HEK293 (cell line): ENCODE data around the gene SORCS3.

Experiments used
- CTCF ChIA-PET: fragments of 350-600 bp; formaldehyde crosslinking; extraction: SDS; loops from one replicate; lab custom pipeline; 2021; ENCODE audit warnings: antibody characterized with exemption; lab: Yijun Ruan, JAX
- POLR2A ChIA-PET: fragments of 300-600 bp; formaldehyde crosslinking; extraction: SDS; loops from one replicate; lab custom pipeline; 2020; ENCODE audit warnings: antibody characterized with exemption, inconsistent platforms; lab: Yijun Ruan, JAX
- H3K27ac ChIP-seq: fragments of 200-500 bp; sonication (Bioruptor generic); 2 replicates; pipeline ENCODE4 v1.5.1; 2014; ENCODE audit warnings: low read depth, low read length, control low read depth, inconsistent platforms; ENCODE audit errors: extremely low read depth
- H3K36me3 ChIP-seq, 2 experiments: fragments of 200-500 bp in 1 of 2; sonication (Bioruptor generic) in 1 of 2; 1 replicate in 1 of 2; 2 replicates in 1 of 2; pipeline ENCODE4 v1.5.1; 2014 to 2017; ENCODE audit warnings: inconsistent platforms in 2 of 2, low read length in 2 of 2; ENCODE audit not compliant: control insufficient read depth in 2 of 2, insufficient read depth in 1 of 2
- H3K4me1 ChIP-seq: fragments of 200-500 bp; sonication (Bioruptor generic); 2 replicates; pipeline ENCODE4 v1.5.1; 2014; ENCODE audit warnings: mild to moderate bottlenecking, low read length, inconsistent platforms; ENCODE audit not compliant: control insufficient read depth, insufficient read depth
- H3K4me3 ChIP-seq: 2 replicates; pipeline ENCODE4 v1.5.1; 2011; ENCODE audit warnings: low read depth, mild to moderate bottlenecking, control low read depth, low read length, moderate library complexity
- H3K9me3 ChIP-seq: fragments of 200-500 bp; sonication (Bioruptor generic); 2 replicates; pipeline ENCODE4 v1.5.1; 2014; ENCODE audit warnings: low read depth, low read length, inconsistent platforms; ENCODE audit not compliant: control insufficient read depth, insufficient read depth
- BCL11B ChIP-seq: fragments of 450-650 bp; formaldehyde crosslinking; IDR thresholded peaks from 2 replicates; pipeline ENCODE4 v1.5.1; 2016; ENCODE audit warnings: low read depth, missing biosample characterization, missing genetic modification characterization
- GLI4 ChIP-seq: fragments of 450-650 bp; formaldehyde crosslinking; IDR thresholded peaks from 2 replicates; pipeline ENCODE4 v1.5.1; 2016; ENCODE audit warnings: missing biosample characterization, missing genetic modification characterization
- HOXA7 ChIP-seq: sonication (generic); formaldehyde crosslinking; IDR thresholded peaks from 2 replicates; pipeline ENCODE4 v1.8.1; 2022; ENCODE audit warnings: missing genetic modification reagents, borderline replicate concordance
- KLF16 ChIP-seq: fragments of 450-650 bp; formaldehyde crosslinking; IDR thresholded peaks from 2 replicates; pipeline ENCODE4 v1.5.1; 2017; ENCODE audit warnings: missing biosample characterization, missing genetic modification characterization
- OSR2 ChIP-seq: fragments of 450-650 bp; formaldehyde crosslinking; IDR thresholded peaks from 2 replicates; pipeline ENCODE4 v1.5.1; 2016; ENCODE audit warnings: missing biosample characterization, missing genetic modification characterization
- WT1 ChIP-seq: fragments of 450-650 bp; formaldehyde crosslinking; IDR thresholded peaks from 2 replicates; pipeline ENCODE4 v1.5.1; 2016; ENCODE audit warnings: missing biosample characterization, missing genetic modification characterization
- ZBTB20 ChIP-seq: fragments of 450-650 bp; formaldehyde crosslinking; IDR thresholded peaks from 2 replicates; pipeline ENCODE4 v1.5.1; 2016; ENCODE audit warnings: missing biosample characterization, missing genetic modification characterization
- ZEB2 ChIP-seq: fragments of 450-650 bp; formaldehyde crosslinking; IDR thresholded peaks from 2 replicates; pipeline ENCODE4 v1.5.1; 2016; ENCODE audit warnings: missing biosample characterization, missing genetic modification characterization
- ZNF114 ChIP-seq: fragments of 450-650 bp; formaldehyde crosslinking; IDR thresholded peaks from 2 replicates; pipeline ENCODE4 v1.5.0; 2017; ENCODE audit warnings: missing biosample characterization, missing genetic modification characterization
- ZNF140 ChIP-seq: fragments of 450-650 bp; formaldehyde crosslinking; IDR thresholded peaks from 2 replicates; pipeline ENCODE4 v1.5.1; 2016; ENCODE audit warnings: missing biosample characterization, missing genetic modification characterization
- ZNF175 ChIP-seq: fragments of 450-650 bp; formaldehyde crosslinking; IDR thresholded peaks from 2 replicates; pipeline ENCODE4 v1.5.1; 2016; ENCODE audit warnings: missing biosample characterization, missing genetic modification characterization
- ZNF324 ChIP-seq: fragments of 450-650 bp; formaldehyde crosslinking; IDR thresholded peaks from 2 replicates; pipeline ENCODE4 v1.5.1; 2016; ENCODE audit warnings: missing biosample characterization, missing genetic modification characterization
- ZNF341 ChIP-seq: fragments of 450-650 bp; formaldehyde crosslinking; IDR thresholded peaks from 2 replicates; pipeline ENCODE4; 2016; ENCODE audit warnings: low read depth, missing biosample characterization, missing genetic modification characterization
- ZNF423 ChIP-seq: fragments of 450-650 bp; formaldehyde crosslinking; IDR thresholded peaks from 2 replicates; pipeline ENCODE4 v1.5.1; 2016; ENCODE audit warnings: missing biosample characterization, missing genetic modification characterization
- ZNF623 ChIP-seq: fragments of 450-650 bp; formaldehyde crosslinking; IDR thresholded peaks from 2 replicates; pipeline ENCODE4 v1.5.1; 2016; ENCODE audit warnings: missing biosample characterization, missing genetic modification characterization
- ZNF629 ChIP-seq: fragments of 450-650 bp; formaldehyde crosslinking; IDR thresholded peaks from 2 replicates; pipeline ENCODE4 v1.5.1; 2017; ENCODE audit warnings: missing biosample characterization, missing genetic modification characterization
- ZNF664 ChIP-seq: fragments of 450-650 bp; formaldehyde crosslinking; IDR thresholded peaks from 2 replicates; pipeline ENCODE4 v1.5.1; 2016; ENCODE audit warnings: missing biosample characterization, missing genetic modification characterization
- ZNF785 ChIP-seq: fragments of 450-650 bp; formaldehyde crosslinking; IDR thresholded peaks from 2 replicates; pipeline ENCODE4 v1.5.1; 2016; ENCODE audit warnings: missing biosample characterization, missing genetic modification characterization
- TF ChIP-seq, protein P1 (sequence below): fragments of 450-650 bp; formaldehyde crosslinking; conservative IDR thresholded peaks from 2 replicates; pipeline ENCODE4 v1.5.1; 2016; ENCODE audit warnings: low read depth, missing biosample characterization, missing genetic modification characterization
- TF ChIP-seq, protein P2 (sequence below): fragments of 450-650 bp; formaldehyde crosslinking; IDR thresholded peaks from 2 replicates; pipeline ENCODE4 v1.5.1; 2017; ENCODE audit warnings: missing biosample characterization, missing genetic modification characterization
- TF ChIP-seq, protein P3 (sequence below): fragments of 450-650 bp; formaldehyde crosslinking; IDR thresholded peaks from 2 replicates; pipeline ENCODE4 v1.5.1; 2016; ENCODE audit warnings: missing biosample characterization, missing genetic modification characterization
- TF ChIP-seq, protein P4 (sequence below): fragments of 450-650 bp; formaldehyde crosslinking; IDR thresholded peaks from 2 replicates; pipeline ENCODE4; 2016; ENCODE audit warnings: missing biosample characterization, missing genetic modification characterization
- TF ChIP-seq, protein P5 (sequence below): fragments of 450-650 bp; formaldehyde crosslinking; IDR thresholded peaks from 2 replicates; pipeline ENCODE4 v1.5.1; 2016; ENCODE audit warnings: missing biosample characterization, missing genetic modification characterization

Gene SORCS3

DNA sequence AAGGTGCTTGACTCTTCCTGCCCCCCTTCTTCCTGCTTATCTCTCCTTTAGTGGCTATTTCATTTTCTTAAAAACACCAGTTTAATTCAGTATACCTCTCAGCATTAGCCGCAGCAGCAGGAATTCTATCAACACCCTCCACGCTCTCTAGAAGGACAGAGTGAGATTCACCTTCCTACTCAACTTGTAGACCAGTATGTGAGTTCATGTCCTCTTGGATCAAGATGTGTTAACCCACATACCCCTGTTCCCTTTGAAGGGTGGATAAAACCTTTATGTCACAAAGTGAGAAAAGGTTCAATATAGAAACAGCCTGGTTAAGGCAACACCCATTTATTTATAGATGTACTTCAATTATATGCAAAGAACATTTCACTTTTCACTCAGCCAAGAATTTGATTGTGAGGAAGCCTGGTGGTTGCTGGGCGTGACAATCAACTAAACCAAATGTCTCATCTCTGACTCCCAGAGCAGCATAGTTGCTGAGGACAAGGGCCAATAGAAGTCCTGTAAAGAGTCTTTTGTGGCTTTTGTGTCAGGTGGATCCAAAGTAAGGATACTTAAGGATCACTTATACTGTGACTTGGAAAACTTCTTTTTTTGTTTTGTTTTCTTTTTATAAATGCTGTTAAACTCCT, 617.1 kb downstream of the SORCS3 start (continued):
- TF ChIP-seq ZNF629 (no peak), ZNF140 (no peak), BCL11B (tag by site-specific recombination) (no peak), GLI4 (tag by site-specific recombination) (no peak), ZNF324 (tag by site-specific recombination) (no peak), WT1 (tag by site-specific recombination) (no peak), ZNF623 (tag by site-specific recombination) (no peak), ZNF175 (tag by site-specific recombination) (no peak), ZNF114 (tag by site-specific recombination) (no peak), ZEB2 (tag by site-specific recombination) (no peak)
- TF ChIP-seq, protein P1, sequence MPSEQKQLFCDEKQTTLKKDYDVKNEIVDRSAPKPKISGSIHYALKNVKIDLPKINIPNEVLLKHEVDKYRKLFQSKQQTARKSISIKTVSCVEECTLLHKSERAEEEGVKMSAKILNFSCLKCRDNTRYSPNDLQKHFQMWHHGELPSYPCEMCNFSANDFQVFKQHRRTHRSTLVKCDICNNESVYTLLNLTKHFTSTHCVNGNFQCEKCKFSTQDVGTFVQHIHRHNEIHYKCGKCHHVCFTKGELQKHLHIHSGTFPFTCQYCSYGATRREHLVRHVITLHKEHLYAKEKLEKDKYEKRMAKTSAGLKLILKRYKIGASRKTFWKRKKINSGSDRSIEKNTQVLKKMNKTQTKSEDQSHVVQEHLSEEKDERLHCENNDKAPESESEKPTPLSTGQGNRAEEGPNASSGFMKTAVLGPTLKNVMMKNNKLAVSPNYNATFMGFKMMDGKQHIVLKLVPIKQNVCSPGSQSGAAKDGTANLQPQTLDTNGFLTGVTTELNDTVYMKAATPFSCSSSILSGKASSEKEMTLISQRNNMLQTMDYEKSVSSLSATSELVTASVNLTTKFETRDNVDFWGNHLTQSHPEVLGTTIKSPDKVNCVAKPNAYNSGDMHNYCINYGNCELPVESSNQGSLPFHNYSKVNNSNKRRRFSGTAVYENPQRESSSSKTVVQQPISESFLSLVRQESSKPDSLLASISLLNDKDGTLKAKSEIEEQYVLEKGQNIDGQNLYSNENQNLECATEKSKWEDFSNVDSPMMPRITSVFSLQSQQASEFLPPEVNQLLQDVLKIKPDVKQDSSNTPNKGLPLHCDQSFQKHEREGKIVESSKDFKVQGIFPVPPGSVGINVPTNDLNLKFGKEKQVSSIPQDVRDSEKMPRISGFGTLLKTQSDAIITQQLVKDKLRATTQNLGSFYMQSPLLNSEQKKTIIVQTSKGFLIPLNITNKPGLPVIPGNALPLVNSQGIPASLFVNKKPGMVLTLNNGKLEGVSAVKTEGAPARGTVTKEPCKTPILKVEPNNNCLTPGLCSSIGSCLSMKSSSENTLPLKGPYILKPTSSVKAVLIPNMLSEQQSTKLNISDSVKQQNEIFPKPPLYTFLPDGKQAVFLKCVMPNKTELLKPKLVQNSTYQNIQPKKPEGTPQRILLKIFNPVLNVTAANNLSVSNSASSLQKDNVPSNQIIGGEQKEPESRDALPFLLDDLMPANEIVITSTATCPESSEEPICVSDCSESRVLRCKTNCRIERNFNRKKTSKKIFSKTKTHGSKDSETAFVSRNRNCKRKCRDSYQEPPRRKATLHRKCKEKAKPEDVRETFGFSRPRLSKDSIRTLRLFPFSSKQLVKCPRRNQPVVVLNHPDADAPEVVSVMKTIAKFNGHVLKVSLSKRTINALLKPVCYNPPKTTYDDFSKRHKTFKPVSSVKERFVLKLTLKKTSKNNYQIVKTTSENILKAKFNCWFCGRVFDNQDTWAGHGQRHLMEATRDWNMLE (tag by site-specific recombination) = no peak

DNA sequence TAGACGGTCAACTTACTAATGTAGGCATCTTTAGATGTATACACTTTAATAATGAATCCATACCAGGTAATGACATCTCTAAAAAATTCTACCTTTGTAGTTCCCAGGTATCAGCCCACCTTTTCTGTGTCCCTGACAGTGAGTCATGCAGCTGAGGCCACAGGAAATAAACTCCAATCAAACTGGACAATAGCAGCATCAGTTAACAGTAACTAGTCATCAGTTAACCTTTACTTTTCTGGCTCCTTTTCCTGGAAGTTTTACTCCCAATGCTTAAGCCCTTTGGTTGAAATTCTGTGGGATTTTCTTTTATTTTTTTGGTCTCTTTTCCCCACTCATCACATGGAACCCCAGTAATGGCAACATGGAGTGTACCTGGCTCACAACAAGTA, 617.6 kb downstream of the SORCS3 start:
- H3K4me1 ChIP-seq = no peaks in the 10 kb centered on the region
- CTCF ChIA-PET = no interaction called here
- H3K27ac ChIP-seq = no peak overlapping the region
- H3K9me3 ChIP-seq = no peaks in the 10 kb centered on the region
- POLR2A ChIA-PET = no interaction called here
- TF ChIP-seq ZNF140 = no peak
- TF ChIP-seq ZNF423 (tag by site-specific recombination) = no peak
- TF ChIP-seq ZBTB20 = no peak
- no peak for TF ChIP-seq ZNF785
- TF ChIP-seq, protein P2, sequence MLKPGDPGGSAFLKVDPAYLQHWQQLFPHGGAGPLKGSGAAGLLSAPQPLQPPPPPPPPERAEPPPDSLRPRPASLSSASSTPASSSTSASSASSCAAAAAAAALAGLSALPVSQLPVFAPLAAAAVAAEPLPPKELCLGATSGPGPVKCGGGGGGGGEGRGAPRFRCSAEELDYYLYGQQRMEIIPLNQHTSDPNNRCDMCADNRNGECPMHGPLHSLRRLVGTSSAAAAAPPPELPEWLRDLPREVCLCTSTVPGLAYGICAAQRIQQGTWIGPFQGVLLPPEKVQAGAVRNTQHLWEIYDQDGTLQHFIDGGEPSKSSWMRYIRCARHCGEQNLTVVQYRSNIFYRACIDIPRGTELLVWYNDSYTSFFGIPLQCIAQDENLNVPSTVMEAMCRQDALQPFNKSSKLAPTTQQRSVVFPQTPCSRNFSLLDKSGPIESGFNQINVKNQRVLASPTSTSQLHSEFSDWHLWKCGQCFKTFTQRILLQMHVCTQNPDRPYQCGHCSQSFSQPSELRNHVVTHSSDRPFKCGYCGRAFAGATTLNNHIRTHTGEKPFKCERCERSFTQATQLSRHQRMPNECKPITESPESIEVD (tag by site-specific recombination) = no peak
- TF ChIP-seq, protein P3, sequence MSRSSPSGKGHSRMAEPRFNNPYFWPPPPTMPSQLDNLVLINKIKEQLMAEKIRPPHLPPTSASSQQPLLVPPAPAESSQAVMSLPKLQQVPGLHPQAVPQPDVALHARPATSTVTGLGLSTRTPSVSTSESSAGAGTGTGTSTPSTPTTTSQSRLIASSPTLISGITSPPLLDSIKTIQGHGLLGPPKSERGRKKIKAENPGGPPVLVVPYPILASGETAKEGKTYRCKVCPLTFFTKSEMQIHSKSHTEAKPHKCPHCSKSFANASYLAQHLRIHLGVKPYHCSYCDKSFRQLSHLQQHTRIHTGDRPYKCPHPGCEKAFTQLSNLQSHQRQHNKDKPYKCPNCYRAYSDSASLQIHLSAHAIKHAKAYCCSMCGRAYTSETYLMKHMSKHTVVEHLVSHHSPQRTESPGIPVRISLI = no peak
- TF ChIP-seq ZNF664 = no peak
- no peak for TF ChIP-seq ZNF341 (tag by site-specific recombination)
- no peak for TF ChIP-seq OSR2
- TF ChIP-seq, protein P4, sequence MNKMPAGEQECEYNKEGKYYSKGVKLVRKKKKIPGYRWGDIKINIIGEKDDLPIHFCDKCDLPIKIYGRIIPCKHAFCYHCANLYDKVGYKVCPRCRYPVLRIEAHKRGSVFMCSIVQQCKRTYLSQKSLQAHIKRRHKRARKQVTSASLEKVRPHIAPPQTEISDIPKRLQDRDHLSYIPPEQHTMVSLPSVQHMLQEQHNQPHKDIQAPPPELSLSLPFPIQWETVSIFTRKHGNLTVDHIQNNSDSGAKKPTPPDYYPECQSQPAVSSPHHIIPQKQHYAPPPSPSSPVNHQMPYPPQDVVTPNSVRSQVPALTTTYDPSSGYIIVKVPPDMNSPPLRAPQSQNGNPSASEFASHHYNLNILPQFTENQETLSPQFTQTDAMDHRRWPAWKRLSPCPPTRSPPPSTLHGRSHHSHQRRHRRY (tag by site-specific recombination) = no peak
- TF ChIP-seq, protein P5, sequence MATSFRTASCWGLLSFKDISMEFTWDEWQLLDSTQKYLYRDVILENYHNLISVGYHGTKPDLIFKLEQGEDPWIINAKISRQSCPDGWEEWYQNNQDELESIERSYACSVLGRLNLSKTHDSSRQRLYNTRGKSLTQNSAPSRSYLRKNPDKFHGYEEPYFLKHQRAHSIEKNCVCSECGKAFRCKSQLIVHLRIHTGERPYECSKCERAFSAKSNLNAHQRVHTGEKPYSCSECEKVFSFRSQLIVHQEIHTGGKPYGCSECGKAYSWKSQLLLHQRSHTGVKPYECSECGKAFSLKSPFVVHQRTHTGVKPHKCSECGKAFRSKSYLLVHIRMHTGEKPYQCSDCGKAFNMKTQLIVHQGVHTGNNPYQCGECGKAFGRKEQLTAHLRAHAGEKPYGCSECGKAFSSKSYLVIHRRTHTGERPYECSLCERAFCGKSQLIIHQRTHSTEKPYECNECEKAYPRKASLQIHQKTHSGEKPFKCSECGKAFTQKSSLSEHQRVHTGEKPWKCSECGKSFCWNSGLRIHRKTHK (tag by site-specific recombination) = no peak
- TF ChIP-seq KLF16 (tag by site-specific recombination) = no peak
- no peak for TF ChIP-seq HOXA7 (CRISPR knock-in tag)
- H3K4me3 ChIP-seq = no peak overlapping the region
- H3K36me3 ChIP-seq = no peaks in the 10 kb centered on the region
